IMR-90 (cell line): Measurements from ENCODE around the gene RNF113A. TPM values are rescaled to one million over a fixed set of nuclear protein-coding genes. Genes with fewer than 3 reads are reported as not detected.

Source experiments
- ATAC-seq: fragments of 200-7000 bp; cut with Tn5 transposase; 2 replicates; pipeline ENCODE4 v1.9.1; 2020; ENCODE audit warnings: low read depth, mild to moderate bottlenecking, moderate library complexity
- BruUV-seq: library from RNA; stranded (reverse); fragments of 400-500 nt; replicated peaks from 2 replicates; lab custom pipeline; 2021; lab: Mats Ljungman, UMichigan
- CTCF ChIA-PET: fragments of 300-600 bp; formaldehyde crosslinking; extraction: SDS; loops from one replicate; lab custom pipeline; 2021; ENCODE audit warnings: antibody characterized with exemption; lab: Yijun Ruan, JAX
- POLR2A ChIA-PET: fragments of 300-600 bp; sonication (Branson Sonifier 250); formaldehyde crosslinking; loops from one replicate; lab custom pipeline; 2022; ENCODE audit warnings: antibody characterized with exemption; ENCODE audit not compliant: unreplicated experiment; lab: Charles Lee
- DNase-seq: peaks from one replicate; pipeline ENCODE4 v3.0.0; 2013
- H2AFZ ChIP-seq: replicated peaks from 2 replicates; pipeline ENCODE3; 2013; ENCODE audit warnings: low read length, mild to moderate bottlenecking; ENCODE audit not compliant: poor library complexity
- H2AK5ac ChIP-seq: 2 replicates; pipeline ENCODE4 v1.6.1; 2013; ENCODE audit warnings: low read depth, low read length, inconsistent platforms
- H2AK9ac ChIP-seq: replicated peaks from 2 replicates; pipeline ENCODE3; 2013; ENCODE audit warnings: mild to moderate bottlenecking, low read depth, low read length, moderate library complexity; ENCODE audit not compliant: poor library complexity
- H2BK120ac ChIP-seq: 2 replicates; pipeline ENCODE4 v1.6.1; 2013; ENCODE audit warnings: low read depth, low read length, inconsistent platforms
- H2BK15ac ChIP-seq: 3 replicates; pipeline ENCODE4 v1.6.1; 2013; ENCODE audit warnings: low read depth, low read length, inconsistent platforms
- H2BK20ac ChIP-seq: 2 replicates; pipeline ENCODE4 v1.6.1; 2013; ENCODE audit warnings: low read depth, mild to moderate bottlenecking, inconsistent platforms, low read length, moderate library complexity
- H2BK5ac ChIP-seq: 2 replicates; pipeline ENCODE4 v1.6.1; 2013; ENCODE audit warnings: mild to moderate bottlenecking, low read depth, low read length, inconsistent platforms; ENCODE audit not compliant: poor library complexity, severe bottlenecking
- H3K14ac ChIP-seq: replicated peaks from 2 replicates; pipeline ENCODE4 v1.6.1; 2013; ENCODE audit warnings: low read depth, low read length, inconsistent platforms
- H3K18ac ChIP-seq: 2 replicates; pipeline ENCODE4 v1.6.1; 2013; ENCODE audit warnings: low read depth, low read length, control low read depth
- H3K23ac ChIP-seq: 2 replicates; pipeline ENCODE4 v1.6.1; 2013; ENCODE audit warnings: low read depth, low read length, inconsistent platforms
- H3K27ac ChIP-seq: 2 replicates; pipeline ENCODE4 v1.5.1; 2013; ENCODE audit warnings: mild to moderate bottlenecking, control low read depth, low read length; ENCODE audit not compliant: insufficient read depth
- H3K27me3 ChIP-seq: 2 replicates; pipeline ENCODE4 v1.6.1; 2013; ENCODE audit warnings: low read length; ENCODE audit not compliant: control insufficient read depth, insufficient read depth
- H3K36me3 ChIP-seq: 2 replicates; pipeline ENCODE4 v1.6.1; 2013; ENCODE audit warnings: low read length, mixed read lengths; ENCODE audit not compliant: control insufficient read depth, insufficient read depth
- H3K4ac ChIP-seq: 2 replicates; pipeline ENCODE4 v1.6.1; 2013; ENCODE audit warnings: low read depth, low read length, inconsistent platforms
- H3K4me1 ChIP-seq: 2 replicates; pipeline ENCODE4 v1.6.1; 2013; ENCODE audit warnings: low read length, mixed read lengths; ENCODE audit not compliant: control insufficient read depth, insufficient read depth
- H3K4me2 ChIP-seq: 2 replicates; pipeline ENCODE4 v1.6.1; 2013; ENCODE audit warnings: low read depth, mild to moderate bottlenecking, control low read depth, low read length, moderate library complexity
- H3K4me3 ChIP-seq: 2 replicates; pipeline ENCODE4 v1.5.1; 2013; ENCODE audit warnings: low read depth, mild to moderate bottlenecking, control low read depth, low read length, moderate library complexity; ENCODE audit not compliant: insufficient read depth
- H3K56ac ChIP-seq: 2 replicates; pipeline ENCODE4 v1.6.1; 2013; ENCODE audit warnings: low read length, inconsistent platforms; ENCODE audit not compliant: insufficient read depth; ENCODE audit errors: extremely low read depth
- H3K79me1 ChIP-seq, 2 experiments: 2 replicates each; pipeline ENCODE4 v1.6.1; 2013; ENCODE audit warnings: low read length in 2 of 2, inconsistent platforms in 1 of 2, low read depth in 1 of 2
- H3K9ac ChIP-seq: 2 replicates; pipeline ENCODE4 v1.6.1; 2013; ENCODE audit warnings: low read depth, low read length, control low read depth
- H3K9me1 ChIP-seq: 2 replicates; pipeline ENCODE4 v1.6.1; 2013; ENCODE audit warnings: low read length, inconsistent platforms; ENCODE audit not compliant: insufficient read depth
- H3K9me3 ChIP-seq: 2 replicates; pipeline ENCODE4 v1.6.1; 2013; ENCODE audit warnings: low read length; ENCODE audit not compliant: control insufficient read depth, insufficient read depth
- H4K20me1 ChIP-seq: 2 replicates; pipeline ENCODE4 v1.6.1; 2013; ENCODE audit warnings: low read length, inconsistent platforms; ENCODE audit not compliant: insufficient read depth
- H4K5ac ChIP-seq: 2 replicates; pipeline ENCODE4 v1.6.1; 2013; ENCODE audit warnings: mild to moderate bottlenecking, low read depth, low read length, control low read depth
- H4K8ac ChIP-seq, 2 experiments: 2 replicates each; pipeline ENCODE4 v1.6.1; 2013; ENCODE audit warnings: low read depth in 2 of 2, low read length in 2 of 2, control low read depth in 1 of 2, inconsistent platforms in 1 of 2
- H4K91ac ChIP-seq: 2 replicates; pipeline ENCODE4 v1.6.1; 2013; ENCODE audit warnings: low read depth, low read length, inconsistent platforms; ENCODE audit not compliant: insufficient read depth
- ELK1 ChIP-seq: fragments of 150-350 bp; IDR thresholded peaks from 2 replicates; pipeline ENCODE4 v1.6.1; 2016; ENCODE audit warnings: low read depth, mild to moderate bottlenecking, low read length, moderate library complexity, borderline replicate concordance
- WGBS, 2 experiments: methylation state at CpG; one replicate each; pipeline versions ENCODE4 v1.1.5 to v1.1.7; 2013; ENCODE audit warnings: missing lambda C conversion rate in 2 of 2; ENCODE audit not compliant: insufficient read length in 1 of 2; ENCODE audit errors: extremely low coverage in 2 of 2; 5-methylcytosine and 5-hydroxymethylcytosine counted together
- dilution Hi-C: fragments of 300-500 bp; cut with HindIII; formaldehyde crosslinking; loops from one replicate; pipeline ENCODE4 v1.14.3; 2018; ENCODE audit warnings: low sequenced_read_pairs; ENCODE audit not compliant: unreplicated experiment
- in situ Hi-C: fragments of 300-500 bp; cut with MboI; formaldehyde crosslinking; loops from 3 replicates; pipeline ENCODE4 v1.14.3; 2019; ENCODE audit warnings: low sequenced_read_pairs, inconsistent platforms, mixed read lengths
- intact Hi-C: fragments of 100-400 bp; cut with micrococcal nuclease; formaldehyde crosslinking; loops from 2 replicates; pipeline ENCODE4 v1.10.0; 2022
- polyA plus RNA-seq, 3 experiments: library from polyadenylated mRNA; depleted of rRNA; stranded (reverse); fragments of >200 nt; gene quantifications; 2 replicates each; pipeline ENCODE4 v1.2.3, GENCODE V29; 2012; ENCODE audit warnings: low replicate concordance in 1 of 3
- total RNA-seq: library from RNA; depleted of rRNA; stranded (reverse); fragments of >200 nt; gene quantifications from 2 replicates; pipeline ENCODE4 v1.2.3, GENCODE V29; 2012

Gene RNF113A
- total and polyA plus RNA-seq, 2 of the 4 experiments (the other 2 are of a cell fraction), result 16.5 to 17.0 TPM

- H4K20me1 ChIP-seq, result peaks cover 3% of the 10 kb centered on the region; the same call in 1 of the 2 replicates
- DNase-seq, result peak; percentile 7
- H2BK5ac ChIP-seq, result peak overlapping the region; percentile 69
- H2BK20ac ChIP-seq, result no peak overlapping the region
- ATAC-seq, result peak; percentile 40
- peak overlapping the region; percentile 75 for H3K56ac ChIP-seq
- BruUV-seq, result no TSS peak
- 30% methylated on average over 9 of the region's 26 CpGs; no CpG with 5 or more reads in 1 of the 2 experiments for WGBS, 2 experiments
- H3K14ac ChIP-seq, result peak overlapping the region; percentile 43
- peak overlapping the region; percentile 89 for H3K4me2 ChIP-seq
- no peaks in the 10 kb centered on the region for H3K9me3 ChIP-seq
- H3K27me3 ChIP-seq, result no peaks in the 10 kb centered on the region
- peak overlapping the region; percentile 46; the same call in 1 of the 2 replicates for H3K23ac ChIP-seq
- H3K27ac ChIP-seq, result peak overlapping the region; percentile 81
- H2BK15ac ChIP-seq, result no peak overlapping the region
- H4K8ac ChIP-seq, result peak overlapping the region; percentile 72; a peak in 2 of 4 replicates
- H3K4me1 ChIP-seq, result no peaks in the 10 kb centered on the region
- H3K9me1 ChIP-seq, result no peaks in the 10 kb centered on the region
- peak overlapping the region; percentile 96 for H2AK9ac ChIP-seq
- in situ Hi-C loops (no loop called here), dilution Hi-C loops (no loop called here), intact Hi-C loops (loop anchor here (2.0 to 5.0 kb wide), 2 partner anchors 80 to 264 kb away; partner anchors contain the start of genes NKRF and RPL39)
- H3K9ac ChIP-seq, result peak overlapping the region; percentile 87
- H2AK5ac ChIP-seq, result 0 out of 2 replicates have a peak overlapping the region, but pooled peaks have one; percentile 8
- H4K91ac ChIP-seq, result peak overlapping the region; percentile 65
- peak overlapping the region; percentile 67 for H4K5ac ChIP-seq
- POLR2A ChIA-PET, result no interaction called here
- H3K36me3 ChIP-seq, result no peaks in the 10 kb centered on the region; the same call in 1 of the 2 replicates
- H3K79me1 ChIP-seq, result peaks cover 0 to 11% of the 10 kb centered on the region in 2 experiments; a peak in 3 of 4 replicates
- CTCF ChIA-PET, result interaction anchor here (0.6 to 1.3 kb wide), 2 partner anchors 9 to 16 kb away, joined by 3 to 4 read pairs; no protein-coding TSS in a partner anchor
- H3K18ac ChIP-seq, result peak overlapping the region; percentile 72
- H3K4me3 ChIP-seq, result peak overlapping the region; percentile 89
- peak overlapping the region; percentile 76 for H3K4ac ChIP-seq
- H2BK120ac ChIP-seq, result no peak overlapping the region
- H2AFZ ChIP-seq, result peak overlapping the region; percentile 94
- no peak for TF ChIP-seq ELK1
These were observed 311 bp downstream of the RNF113A start for GRCh38 chrX:119871245-119871598.
